ENCODE data around the gene OSBPL10. TPM values are rescaled to one million over a fixed set of nuclear protein-coding genes. Genes with fewer than 3 reads are reported as not detected.

Gene OSBPL10
- total RNA-seq, 4 donors from 2014 or later: 12.5 to 38.3 (median 22.7) TPM

GRCh38 chr3:31848163-31848818, 132.8 kb downstream of the OSBPL10 start:
- Histone ChIP-seq H3K4me1 (no peaks in the 10 kb centered on the region), H3K4me3 (no peak overlapping the region), H3K27ac (no peak overlapping the region), H3K27me3 (no peaks in the 10 kb centered on the region), H3K9me3 (no peaks in the 10 kb centered on the region), H3K36me3 (no peaks in the 10 kb centered on the region)
- no peak for DNase-seq (ENCODE audit: low spot score in 2 of 2)
- 86% methylated on average over 6 of the region's 6 CpGs for WGBS
- TF ChIP-seq POLR2AphosphoS5 (IDR thresholded peaks at IDR 0.05): no peak
- TF ChIP-seq CTCF (IDR thresholded peaks at IDR 0.05): no peak
- TF ChIP-seq POLR2A (IDR thresholded peaks at IDR 0.05): no peak
- no peak for TF ChIP-seq EP300 (IDR thresholded peaks at IDR 0.05)

GRCh38 chr3:31847760-31848159, 133.3 kb downstream of the OSBPL10 start:
- no peaks in the 10 kb centered on the region for H3K27me3 ChIP-seq
- TF ChIP-seq CTCF (IDR thresholded peaks at IDR 0.05) (no peak), POLR2AphosphoS5 (IDR thresholded peaks at IDR 0.05) (no peak), POLR2A (IDR thresholded peaks at IDR 0.05) (no peak)
- H3K36me3 ChIP-seq: no peaks in the 10 kb centered on the region
- no peaks in the 10 kb centered on the region for H3K9me3 ChIP-seq
- no peak for DNase-seq (ENCODE audit: low spot score in 2 of 2)
- H3K4me3 ChIP-seq: no peak overlapping the region
- H3K4me1 ChIP-seq: no peaks in the 10 kb centered on the region
- H3K27ac ChIP-seq: no peak overlapping the region
- WGBS: 71% methylated on average over 6 of the region's 6 CpGs

- TF ChIP-seq EP300 (IDR thresholded peaks at IDR 0.05): no peak
- 92% methylated on average over 2 of the region's 2 CpGs for WGBS
- no peak overlapping the region for H3K27ac ChIP-seq
- no peak overlapping the region for H3K4me3 ChIP-seq
- no peak for DNase-seq (ENCODE audit: low spot score in 2 of 2)
- H3K4me1 ChIP-seq: no peaks in the 10 kb centered on the region
- H3K9me3 ChIP-seq: no peaks in the 10 kb centered on the region
- H3K27me3 ChIP-seq: no peaks in the 10 kb centered on the region
- H3K36me3 ChIP-seq: no peaks in the 10 kb centered on the region
These were observed 139.5 kb downstream of the OSBPL10 start for GRCh38 chr3:31841515-31841914.

GRCh38 chr3:31840252-31840651, 140.8 kb downstream of the OSBPL10 start:
- H3K27me3 ChIP-seq: no peaks in the 10 kb centered on the region
- no peak for TF ChIP-seq CTCF (IDR thresholded peaks at IDR 0.05)
- TF ChIP-seq EP300 (IDR thresholded peaks at IDR 0.05): no peak
- no peaks in the 10 kb centered on the region for H3K9me3 ChIP-seq
- H3K4me3 ChIP-seq: no peak overlapping the region
- WGBS: 53% methylated on average over 4 of the region's 4 CpGs
- no peak overlapping the region for H3K27ac ChIP-seq
- no peak for DNase-seq (ENCODE audit: low spot score in 2 of 2)
- H3K36me3 ChIP-seq: no peaks in the 10 kb centered on the region
- H3K4me1 ChIP-seq: no peaks in the 10 kb centered on the region

- no peaks in the 10 kb centered on the region for H3K4me1 ChIP-seq
- WGBS: 91% methylated on average over 2 of the region's 2 CpGs
- no peak for DNase-seq (ENCODE audit: low spot score in 2 of 2)
- TF ChIP-seq CTCF (IDR thresholded peaks at IDR 0.05) (no peak), POLR2AphosphoS5 (IDR thresholded peaks at IDR 0.05) (no peak), EP300 (IDR thresholded peaks at IDR 0.05) (no peak)
- H3K36me3 ChIP-seq: no peaks in the 10 kb centered on the region
- H3K4me3 ChIP-seq: no peak overlapping the region
- H3K27me3 ChIP-seq: no peaks in the 10 kb centered on the region
- no peak overlapping the region for H3K27ac ChIP-seq
- no peaks in the 10 kb centered on the region for H3K9me3 ChIP-seq
These were observed 141.7 kb downstream of the OSBPL10 start for GRCh38 chr3:31839144-31839917.
